HG02623 (cell line): Measurements from ENCODE around the gene RGS6.

Source experiments
- ATAC-seq: cut with Tn5 transposase; IDR thresholded peaks from one replicate; pipeline ENCODE4 v1.9.1; 2021; ENCODE audit warnings: moderate library complexity; ENCODE audit not compliant: unreplicated experiment

RGS6 gene

DNA sequence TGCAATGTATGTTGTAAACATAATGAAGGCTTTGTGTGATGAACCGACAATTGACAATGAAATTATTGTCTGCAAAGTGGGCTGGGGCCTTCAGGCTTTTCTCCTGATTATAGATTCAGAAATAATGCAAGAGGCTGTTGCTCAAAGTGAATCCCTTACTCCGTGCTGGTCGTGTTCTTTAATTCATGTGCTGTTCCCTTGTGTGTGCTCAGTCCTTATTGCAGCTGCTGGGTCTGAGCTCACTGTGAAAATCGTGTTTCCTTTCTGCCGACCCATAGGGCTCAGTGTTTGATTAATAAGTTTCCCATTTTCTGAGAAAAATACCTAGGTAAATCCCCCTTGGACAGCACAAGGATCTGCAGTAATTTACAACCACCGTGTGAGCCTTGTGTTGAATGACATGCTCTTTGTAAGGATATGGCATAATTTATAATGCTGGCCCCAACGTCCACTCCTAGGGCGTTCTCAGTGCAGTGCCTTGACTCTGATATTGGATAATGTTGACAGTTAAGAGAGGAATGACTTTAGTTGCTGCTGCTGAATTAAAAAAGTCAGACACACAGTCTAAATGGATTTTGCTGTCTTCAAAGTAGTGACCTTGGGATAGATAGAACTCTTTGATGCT is 81.6 kb downstream of the RGS6 start:
- ATAC-seq: no peak

DNA sequence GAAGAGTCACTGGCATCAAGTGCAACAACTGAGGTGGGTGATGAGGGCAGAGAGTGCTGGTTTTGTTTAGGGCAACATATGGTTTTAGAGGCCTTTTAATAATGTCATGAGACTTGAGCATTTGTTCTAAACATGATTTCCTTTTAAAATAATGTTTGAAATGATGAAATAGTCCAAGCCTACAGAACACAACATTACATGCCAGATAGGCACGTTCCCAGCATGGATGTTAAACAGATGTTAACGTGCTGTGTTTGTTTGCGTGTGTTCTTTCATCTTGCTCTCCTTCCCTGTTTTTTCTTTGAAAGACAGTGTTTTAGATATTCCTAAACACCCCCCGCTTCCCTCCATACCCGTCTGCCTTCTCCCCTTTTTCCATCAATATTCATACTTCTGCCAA is 82.3 kb downstream of the RGS6 start:
- no peak for ATAC-seq

- ATAC-seq: no peak
Measured at GRCh38 chr14:72017290-72017689, 85.1 kb downstream of the RGS6 start.

GRCh38 chr14:72023128-72024042 is 91.2 kb downstream of the RGS6 start:
- no peak for ATAC-seq

DNA sequence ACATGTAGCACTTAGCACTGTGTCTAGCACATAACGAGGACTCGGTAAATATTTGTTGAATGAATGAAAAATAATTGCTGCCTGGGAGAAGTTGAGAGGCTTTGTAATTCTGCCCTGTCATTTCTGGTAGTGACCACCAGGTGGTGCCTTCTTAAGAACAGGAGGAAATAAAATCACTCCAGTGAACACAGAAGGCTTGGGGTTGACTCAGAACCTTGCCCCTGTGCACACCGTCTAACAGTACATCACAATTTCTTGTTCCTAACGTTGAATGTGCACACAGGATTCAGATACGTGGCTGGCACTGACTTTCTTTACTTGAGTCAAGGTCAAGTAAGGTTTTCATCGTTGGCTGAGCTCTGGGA is 91.8 kb downstream of the RGS6 start:
- no peak for ATAC-seq

DNA sequence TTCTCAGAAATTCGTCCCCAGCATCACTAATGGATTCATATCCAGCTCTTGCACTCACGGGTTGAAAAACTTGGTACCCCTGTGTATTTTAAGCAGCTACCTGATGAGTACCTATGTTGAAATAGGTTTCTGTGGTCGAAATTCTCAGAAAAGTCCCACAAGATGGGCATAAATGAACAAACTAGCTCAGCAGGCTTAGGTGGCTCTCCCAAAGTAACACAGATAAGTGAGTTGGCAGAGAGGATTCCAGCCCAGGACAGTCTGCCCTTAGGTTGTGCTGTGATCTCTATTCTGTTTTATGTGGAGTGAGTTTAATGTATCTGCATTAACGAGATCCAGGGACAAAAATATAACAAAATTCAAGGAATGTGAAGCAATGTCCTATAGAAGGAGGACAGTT is 92.3 kb downstream of the RGS6 start:
- ATAC-seq: no peak

GRCh38 chr14:72026536-72026935 is 94.3 kb downstream of the RGS6 start:
- no peak for ATAC-seq

GRCh38 chr14:72027061-72027460 is 94.8 kb downstream of the RGS6 start:
- no peak for ATAC-seq

- ATAC-seq: no peak
Measured at GRCh38 chr14:72033365-72033764, 101.1 kb downstream of the RGS6 start.

- no peak for ATAC-seq
Measured at GRCh38 chr14:72040528-72040927, 108.3 kb downstream of the RGS6 start.

DNA sequence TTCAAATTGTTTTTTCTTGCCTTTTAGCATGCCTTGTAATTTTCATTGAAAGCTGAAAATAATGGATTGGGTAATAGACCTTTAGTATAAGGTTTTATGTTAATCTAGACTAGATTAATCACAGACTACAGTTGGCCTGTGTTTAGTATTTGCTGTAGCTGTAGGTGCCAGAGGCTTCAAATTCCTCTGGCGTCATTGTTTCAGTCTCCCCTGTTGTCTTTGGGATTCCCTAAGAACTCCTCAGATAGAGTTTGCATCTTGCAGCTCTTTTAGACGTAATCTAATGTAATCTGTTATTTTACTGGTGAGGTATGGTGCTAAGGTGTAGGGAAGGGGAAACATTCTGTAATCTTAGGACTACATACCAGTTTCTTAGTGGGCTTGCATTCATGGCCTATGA is 113.0 kb downstream of the RGS6 start:
- no peak for ATAC-seq

GRCh38 chr14:72045885-72046284 is 113.7 kb downstream of the RGS6 start:
- ATAC-seq: no peak

DNA sequence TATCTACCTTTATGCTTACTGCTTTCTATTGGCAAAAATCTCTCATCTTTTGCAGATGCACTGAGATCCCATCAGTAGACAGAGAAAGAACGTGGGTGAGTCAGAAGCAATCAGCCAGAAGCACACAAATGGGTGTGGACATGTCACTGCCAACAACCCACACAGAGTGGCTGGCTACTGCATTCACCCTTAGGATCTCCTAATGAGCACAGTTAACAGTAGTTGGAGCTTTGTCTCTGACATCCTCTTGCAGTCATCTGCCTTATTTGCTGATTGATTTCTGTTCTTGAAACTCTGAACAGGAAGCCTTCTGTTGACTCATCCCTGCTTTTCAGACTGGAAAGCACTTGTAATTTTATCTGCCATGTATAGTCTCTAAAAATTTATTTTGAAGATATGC is 117.2 kb downstream of the RGS6 start:
- ATAC-seq: no peak

- no peak for ATAC-seq
Measured at GRCh38 chr14:72052356-72052755, 120.1 kb downstream of the RGS6 start.

- ATAC-seq: no peak
Measured at GRCh38 chr14:72053651-72054050, 121.4 kb downstream of the RGS6 start.

- ATAC-seq: no peak
Measured at GRCh38 chr14:72054911-72055310, 122.7 kb downstream of the RGS6 start.

DNA sequence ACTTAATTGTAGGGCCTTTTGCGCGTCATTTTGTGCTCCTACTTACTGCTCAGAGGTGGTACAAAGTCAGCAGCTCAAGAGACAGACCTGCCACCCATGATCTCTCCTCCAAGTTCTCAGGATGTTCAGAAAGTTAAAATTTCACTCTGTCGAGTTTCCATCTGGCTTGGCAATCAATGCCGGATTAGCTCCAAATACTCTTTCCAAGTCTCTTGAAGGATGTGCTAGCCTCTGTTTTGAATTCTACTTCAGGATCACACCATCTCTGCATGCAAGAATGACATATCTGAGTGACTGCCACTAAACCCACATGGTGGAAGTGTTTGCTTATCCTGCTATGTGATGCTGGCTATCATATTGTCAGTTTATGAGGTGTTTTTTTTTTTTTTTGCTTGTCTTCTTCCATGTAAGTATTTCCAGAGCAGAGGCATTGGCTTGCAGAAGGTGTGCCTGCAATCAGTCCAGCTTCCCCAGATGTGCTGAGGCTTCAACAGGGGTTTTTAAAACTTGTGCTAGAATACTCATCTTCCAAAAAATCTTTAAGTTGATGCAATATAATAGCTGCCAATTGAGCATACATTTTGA is 125.6 kb downstream of the RGS6 start:
- ATAC-seq: no peak

DNA sequence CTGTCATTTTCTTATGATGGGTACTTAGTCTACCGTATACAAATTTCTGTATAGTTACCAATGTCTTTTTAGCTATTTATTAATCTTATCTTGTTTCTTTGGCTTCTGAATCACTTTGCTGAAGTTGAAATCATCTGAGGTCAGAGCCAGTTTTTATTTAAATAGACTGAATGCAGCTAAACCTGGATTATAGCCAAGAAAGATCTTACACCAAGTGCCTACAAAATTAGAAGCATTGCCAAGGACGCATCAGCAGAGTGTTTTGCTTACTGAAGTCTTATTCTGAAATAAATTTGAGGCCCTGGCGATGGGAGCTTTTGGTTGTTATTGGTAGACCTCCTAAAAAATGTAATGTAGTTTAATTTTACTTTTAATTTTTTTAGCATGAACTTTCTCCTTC is 128.2 kb downstream of the RGS6 start:
- ATAC-seq: no peak

DNA sequence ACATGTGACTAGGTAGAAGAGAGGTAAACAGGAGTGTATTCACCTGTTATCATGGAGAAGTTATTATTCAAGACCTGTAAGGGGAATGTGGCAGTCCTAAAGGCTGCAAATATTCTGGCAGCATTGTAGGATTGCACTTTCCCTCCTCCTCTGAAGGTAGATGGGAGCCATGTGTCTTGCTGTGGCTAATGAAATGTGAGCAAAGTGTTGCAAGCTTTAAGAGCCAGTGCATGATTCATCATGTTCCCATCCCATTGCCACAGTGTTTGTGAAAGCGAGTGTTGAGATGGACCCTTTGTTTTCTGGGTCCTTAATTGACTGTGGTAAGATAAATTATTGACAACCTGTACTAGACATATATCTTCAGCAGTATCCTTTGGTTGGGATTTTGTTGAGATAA is 128.7 kb downstream of the RGS6 start:
- no peak for ATAC-seq

DNA sequence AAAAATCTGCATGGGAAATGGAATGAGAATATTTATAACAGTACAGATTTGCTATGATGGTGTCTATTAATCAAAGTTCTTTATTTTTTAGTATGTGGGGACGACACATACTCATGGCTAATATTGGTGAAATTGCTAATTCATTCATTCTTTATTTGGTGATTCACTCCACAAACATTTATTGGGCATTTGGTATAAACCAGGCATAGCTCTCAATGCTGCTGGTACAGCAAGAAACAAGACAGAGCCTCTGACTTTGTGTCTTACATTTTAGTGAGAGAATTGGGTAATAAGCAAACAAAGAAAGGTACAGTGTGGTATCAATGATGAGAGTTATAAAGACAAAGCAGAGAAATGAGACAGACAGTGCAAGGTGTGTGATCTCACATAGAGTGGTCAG is 129.5 kb downstream of the RGS6 start:
- ATAC-seq: no peak

- ATAC-seq: no peak
Measured at GRCh38 chr14:72063761-72064282, 131.6 kb downstream of the RGS6 start.

DNA sequence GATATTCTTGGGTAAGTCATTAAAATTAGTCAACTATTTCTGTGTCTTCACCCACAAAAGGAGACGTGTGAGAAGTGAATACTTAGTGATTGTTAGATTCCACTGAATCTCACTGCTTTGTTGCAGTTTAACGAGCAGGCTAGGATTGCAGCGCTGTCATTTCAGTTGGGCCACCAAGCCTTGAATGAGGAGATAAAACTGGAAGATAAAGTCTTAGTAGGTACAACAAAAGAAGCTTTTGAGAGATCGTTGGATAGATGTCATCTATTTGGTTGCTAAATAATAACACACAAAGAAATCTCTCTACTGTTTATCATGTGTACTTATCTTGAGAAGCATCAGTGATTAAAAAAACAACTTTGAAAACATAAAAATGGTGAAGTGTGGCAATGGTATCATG is 132.3 kb downstream of the RGS6 start:
- ATAC-seq: no peak
